GM18873 (cell line): ENCODE results near the gene GRM2.

ENCODE experiments used
- ATAC-seq: cut with Tn5 transposase; IDR thresholded peaks from one replicate; pipeline ENCODE4 v1.9.1; 2021; ENCODE audit warnings: mild to moderate bottlenecking, moderate library complexity, moderate number of reproducible peaks; ENCODE audit not compliant: unreplicated experiment, low FRiP score

GRM2 gene

GRCh38 chr3:51706788-51707731, at the start of gene GRM2:
Gene GRM2 (plus strand): TSS chr3:51707068. CDS start chr3:51708984, 1,916 bp downstream.
- ATAC-seq = no peak

- no peak for ATAC-seq
These were observed 49.6 kb upstream of the GRM2 start for GRCh38 chr3:51657234-51657633.

GRCh38 chr3:51659942-51660341, 46.9 kb upstream of the GRM2 start:
- ATAC-seq = no peak

- no peak for ATAC-seq
These were observed 44.4 kb upstream of the GRM2 start for GRCh38 chr3:51662456-51662855.

- ATAC-seq = no peak
These were observed 38.1 kb upstream of the GRM2 start for GRCh38 chr3:51668756-51669155.

- ATAC-seq = no peak
These were observed 37.4 kb upstream of the GRM2 start for GRCh38 chr3:51669241-51670052.

- no peak for ATAC-seq
These were observed 36.6 kb upstream of the GRM2 start for GRCh38 chr3:51670053-51670822.

GRCh38 chr3:51670823-51671733, 35.8 kb upstream of the GRM2 start, which contains the start of gene TEX264:
Gene TEX264 (plus strand): TSS chr3:51671252. CDS start chr3:51674305, 3,053 bp downstream.
- peak; percentile 69 for ATAC-seq

GRCh38 chr3:51671734-51672475, 35.0 kb upstream of the GRM2 start:
- peak; percentile 22 for ATAC-seq

- ATAC-seq = no peak
These were observed 33.6 kb upstream of the GRM2 start for GRCh38 chr3:51673181-51673801.

- ATAC-seq = no peak
These were observed 32.8 kb upstream of the GRM2 start for GRCh38 chr3:51673802-51674654.

- ATAC-seq = no peak
These were observed 31.7 kb upstream of the GRM2 start for GRCh38 chr3:51675201-51675611.

GRCh38 chr3:51676102-51676640, 30.7 kb upstream of the GRM2 start:
- ATAC-seq = no peak

GRCh38 chr3:51677358-51677757, 29.5 kb upstream of the GRM2 start:
- no peak for ATAC-seq

GRCh38 chr3:51678186-51678585, 28.7 kb upstream of the GRM2 start:
- ATAC-seq = no peak

GRCh38 chr3:51678641-51679040, 28.2 kb upstream of the GRM2 start:
- ATAC-seq = no peak

GRCh38 chr3:51679318-51679717, 27.6 kb upstream of the GRM2 start:
- no peak for ATAC-seq
